IMR-90 (cell line): ENCODE results near the gene GRK5. TPM values are rescaled to one million over a fixed set of nuclear protein-coding genes. Genes with fewer than 3 reads are reported as not detected.

Experiments used
- ATAC-seq: fragments of 200-7000 bp; cut with Tn5 transposase; 2 replicates; pipeline ENCODE4 v1.9.1; 2020; ENCODE audit warnings: low read depth, mild to moderate bottlenecking, moderate library complexity
- BruUV-seq: library from RNA; stranded (reverse); fragments of 400-500 nt; replicated peaks from 2 replicates; lab custom pipeline; 2021; lab: Mats Ljungman, UMichigan
- CTCF ChIA-PET: fragments of 300-600 bp; formaldehyde crosslinking; extraction: SDS; loops from one replicate; lab custom pipeline; 2021; ENCODE audit warnings: antibody characterized with exemption; lab: Yijun Ruan, JAX
- POLR2A ChIA-PET: fragments of 300-600 bp; sonication (Branson Sonifier 250); formaldehyde crosslinking; loops from one replicate; lab custom pipeline; 2022; ENCODE audit warnings: antibody characterized with exemption; ENCODE audit not compliant: unreplicated experiment; lab: Charles Lee
- DNase-seq: peaks from one replicate; pipeline ENCODE4 v3.0.0; 2013
- H2AFZ ChIP-seq: replicated peaks from 2 replicates; pipeline ENCODE3; 2013; ENCODE audit warnings: low read length, mild to moderate bottlenecking; ENCODE audit not compliant: poor library complexity
- H2AK5ac ChIP-seq: 2 replicates; pipeline ENCODE4 v1.6.1; 2013; ENCODE audit warnings: low read depth, low read length, inconsistent platforms
- H2AK9ac ChIP-seq: replicated peaks from 2 replicates; pipeline ENCODE3; 2013; ENCODE audit warnings: mild to moderate bottlenecking, low read depth, low read length, moderate library complexity; ENCODE audit not compliant: poor library complexity
- H2BK120ac ChIP-seq: 2 replicates; pipeline ENCODE4 v1.6.1; 2013; ENCODE audit warnings: low read depth, low read length, inconsistent platforms
- H2BK15ac ChIP-seq: 3 replicates; pipeline ENCODE4 v1.6.1; 2013; ENCODE audit warnings: low read depth, low read length, inconsistent platforms
- H2BK20ac ChIP-seq: 2 replicates; pipeline ENCODE4 v1.6.1; 2013; ENCODE audit warnings: low read depth, mild to moderate bottlenecking, inconsistent platforms, low read length, moderate library complexity
- H2BK5ac ChIP-seq: 2 replicates; pipeline ENCODE4 v1.6.1; 2013; ENCODE audit warnings: mild to moderate bottlenecking, low read depth, low read length, inconsistent platforms; ENCODE audit not compliant: poor library complexity, severe bottlenecking
- H3K14ac ChIP-seq: replicated peaks from 2 replicates; pipeline ENCODE4 v1.6.1; 2013; ENCODE audit warnings: low read depth, low read length, inconsistent platforms
- H3K18ac ChIP-seq: 2 replicates; pipeline ENCODE4 v1.6.1; 2013; ENCODE audit warnings: low read depth, low read length, control low read depth
- H3K23ac ChIP-seq: 2 replicates; pipeline ENCODE4 v1.6.1; 2013; ENCODE audit warnings: low read depth, low read length, inconsistent platforms
- H3K27ac ChIP-seq: 2 replicates; pipeline ENCODE4 v1.5.1; 2013; ENCODE audit warnings: mild to moderate bottlenecking, control low read depth, low read length; ENCODE audit not compliant: insufficient read depth
- H3K27me3 ChIP-seq: 2 replicates; pipeline ENCODE4 v1.6.1; 2013; ENCODE audit warnings: low read length; ENCODE audit not compliant: control insufficient read depth, insufficient read depth
- H3K36me3 ChIP-seq: 2 replicates; pipeline ENCODE4 v1.6.1; 2013; ENCODE audit warnings: low read length, mixed read lengths; ENCODE audit not compliant: control insufficient read depth, insufficient read depth
- H3K4ac ChIP-seq: 2 replicates; pipeline ENCODE4 v1.6.1; 2013; ENCODE audit warnings: low read depth, low read length, inconsistent platforms
- H3K4me1 ChIP-seq: 2 replicates; pipeline ENCODE4 v1.6.1; 2013; ENCODE audit warnings: low read length, mixed read lengths; ENCODE audit not compliant: control insufficient read depth, insufficient read depth
- H3K4me2 ChIP-seq: 2 replicates; pipeline ENCODE4 v1.6.1; 2013; ENCODE audit warnings: low read depth, mild to moderate bottlenecking, control low read depth, low read length, moderate library complexity
- H3K4me3 ChIP-seq: 2 replicates; pipeline ENCODE4 v1.5.1; 2013; ENCODE audit warnings: low read depth, mild to moderate bottlenecking, control low read depth, low read length, moderate library complexity; ENCODE audit not compliant: insufficient read depth
- H3K56ac ChIP-seq: 2 replicates; pipeline ENCODE4 v1.6.1; 2013; ENCODE audit warnings: low read length, inconsistent platforms; ENCODE audit not compliant: insufficient read depth; ENCODE audit errors: extremely low read depth
- H3K79me1 ChIP-seq, 2 experiments: 2 replicates each; pipeline ENCODE4 v1.6.1; 2013; ENCODE audit warnings: low read length in 2 of 2, inconsistent platforms in 1 of 2, low read depth in 1 of 2
- H3K9ac ChIP-seq: 2 replicates; pipeline ENCODE4 v1.6.1; 2013; ENCODE audit warnings: low read depth, low read length, control low read depth
- H3K9me1 ChIP-seq: 2 replicates; pipeline ENCODE4 v1.6.1; 2013; ENCODE audit warnings: low read length, inconsistent platforms; ENCODE audit not compliant: insufficient read depth
- H3K9me3 ChIP-seq: 2 replicates; pipeline ENCODE4 v1.6.1; 2013; ENCODE audit warnings: low read length; ENCODE audit not compliant: control insufficient read depth, insufficient read depth
- H4K20me1 ChIP-seq: 2 replicates; pipeline ENCODE4 v1.6.1; 2013; ENCODE audit warnings: low read length, inconsistent platforms; ENCODE audit not compliant: insufficient read depth
- H4K5ac ChIP-seq: 2 replicates; pipeline ENCODE4 v1.6.1; 2013; ENCODE audit warnings: mild to moderate bottlenecking, low read depth, low read length, control low read depth
- H4K8ac ChIP-seq, 2 experiments: 2 replicates each; pipeline ENCODE4 v1.6.1; 2013; ENCODE audit warnings: low read depth in 2 of 2, low read length in 2 of 2, control low read depth in 1 of 2, inconsistent platforms in 1 of 2
- H4K91ac ChIP-seq: 2 replicates; pipeline ENCODE4 v1.6.1; 2013; ENCODE audit warnings: low read depth, low read length, inconsistent platforms; ENCODE audit not compliant: insufficient read depth
- CHD1 ChIP-seq: IDR thresholded peaks from 2 replicates; pipeline ENCODE4 v1.6.1; 2012; ENCODE audit warnings: low read depth, low read length, improper control_type of control experiment
- MAFK ChIP-seq: IDR thresholded peaks from 2 replicates; pipeline ENCODE4 v1.6.1; 2012; ENCODE audit warnings: low read depth, low read length, improper control_type of control experiment
- RAD21 ChIP-seq: IDR thresholded peaks from 2 replicates; pipeline ENCODE4 v1.6.1; 2012; ENCODE audit warnings: low read length, improper control_type of control experiment
- SMC3 ChIP-seq: fragments of 150-350 bp; IDR thresholded peaks from 2 replicates; pipeline ENCODE4 v1.6.1; 2016; ENCODE audit warnings: low read depth, mild to moderate bottlenecking, antibody characterized with exemption, low read length, moderate library complexity
- WGBS, 2 experiments: methylation state at CpG; one replicate each; pipeline versions ENCODE4 v1.1.5 to v1.1.7; 2013; ENCODE audit warnings: missing lambda C conversion rate in 2 of 2; ENCODE audit not compliant: insufficient read length in 1 of 2; ENCODE audit errors: extremely low coverage in 2 of 2; 5-methylcytosine and 5-hydroxymethylcytosine counted together
- dilution Hi-C: fragments of 300-500 bp; cut with HindIII; formaldehyde crosslinking; loops from one replicate; pipeline ENCODE4 v1.14.3; 2018; ENCODE audit warnings: low sequenced_read_pairs; ENCODE audit not compliant: unreplicated experiment
- in situ Hi-C: fragments of 300-500 bp; cut with MboI; formaldehyde crosslinking; loops from 3 replicates; pipeline ENCODE4 v1.14.3; 2019; ENCODE audit warnings: low sequenced_read_pairs, inconsistent platforms, mixed read lengths
- intact Hi-C: fragments of 100-400 bp; cut with micrococcal nuclease; formaldehyde crosslinking; loops from 2 replicates; pipeline ENCODE4 v1.10.0; 2022
- polyA plus RNA-seq, 3 experiments: library from polyadenylated mRNA; depleted of rRNA; stranded (reverse); fragments of >200 nt; gene quantifications; 2 replicates each; pipeline ENCODE4 v1.2.3, GENCODE V29; 2012; ENCODE audit warnings: low replicate concordance in 1 of 3
- total RNA-seq: library from RNA; depleted of rRNA; stranded (reverse); fragments of >200 nt; gene quantifications from 2 replicates; pipeline ENCODE4 v1.2.3, GENCODE V29; 2012

GRK5 gene
- total and polyA plus RNA-seq, 2 of the 4 experiments (the other 2 are of a cell fraction), result 12.9 to 16.3 TPM

- BruUV-seq, result no TSS peak
- ChIA-PET CTCF (interaction anchor here (0.9 kb wide), 1 partner anchor 38 kb away, joined by 4 read pairs; no protein-coding TSS in a partner anchor), POLR2A (no interaction called here)
- Histone ChIP-seq H2BK5ac (no peak overlapping the region), H3K36me3 (peaks cover 54% of the 10 kb centered on the region), H3K79me1 (no peaks in the 10 kb centered on the region), H3K27me3 (peaks cover 3% of the 10 kb centered on the region; the same call in 1 of the 2 replicates), H3K23ac (no peak overlapping the region), H3K4me1 (no peaks in the 10 kb centered on the region), H3K9me3 (peaks cover 2% of the 10 kb centered on the region; the same call in 1 of the 2 replicates), H2BK120ac (no peak overlapping the region), H2BK15ac (no peak overlapping the region), H4K8ac (no peak overlapping the region), H3K56ac (no peak overlapping the region), H3K9me1 (no peaks in the 10 kb centered on the region; the same call in 1 of the 2 replicates), H2AK9ac (no peak overlapping the region), H3K27ac (no peak overlapping the region), H3K4me2 (no peak overlapping the region), H3K14ac (no peak overlapping the region), H3K9ac (no peak overlapping the region), H2BK20ac (no peak overlapping the region), H2AFZ (no peak overlapping the region), H4K5ac (no peak overlapping the region), H4K20me1 (no peaks in the 10 kb centered on the region), H3K18ac (no peak overlapping the region), H3K4ac (no peak overlapping the region), H3K4me3 (no peak overlapping the region), H4K91ac (no peak overlapping the region), H2AK5ac (no peak overlapping the region)
- no peak for TF ChIP-seq CHD1
- no peak for TF ChIP-seq SMC3
- TF ChIP-seq MAFK, result no peak
- no peak for TF ChIP-seq RAD21
- in situ Hi-C loops (no loop called here), dilution Hi-C loops (no loop called here), intact Hi-C loops (no loop called here)
- WGBS, 2 experiments, result 81% methylated on average over 7 of the region's 28 CpGs; no CpG with 5 or more reads in 1 of the 2 experiments
- DNase-seq (no peak), ATAC-seq (no peak)
These were observed 250.8 kb downstream of the GRK5 start for GRCh38 chr10:119457966-119458766.
